ENCODE measurements around the gene CORO1A. TPM values are rescaled to one million over a fixed set of nuclear protein-coding genes. Genes with fewer than 3 reads are reported as not detected.

CORO1A gene
- total RNA-seq, 1 experiment from 2014 or later: 7.0 TPM

DNA sequence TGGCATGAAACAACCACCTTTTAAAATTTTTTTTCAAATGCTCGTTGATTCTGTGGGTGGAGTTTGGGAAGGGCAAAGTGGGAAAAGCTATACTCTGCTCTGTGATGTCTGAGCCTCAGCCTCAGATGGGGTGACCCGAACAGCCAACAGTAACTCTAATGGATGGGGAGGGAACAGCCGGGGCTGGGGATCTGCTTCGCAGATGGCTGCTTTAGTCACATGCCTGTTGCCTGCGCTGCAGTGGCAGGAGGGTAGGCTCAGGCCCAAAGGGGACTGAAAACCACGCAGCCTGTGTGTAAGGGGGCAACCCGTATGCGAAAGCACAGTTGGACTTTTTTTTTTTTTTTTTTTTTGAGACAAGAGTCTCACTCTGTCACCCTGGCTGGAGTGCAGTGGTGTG, 45.5 kb upstream of the CORO1A start:
- intact Hi-C loops (cut with micrococcal nuclease): no loop called here
- POLR2A ChIA-PET: no interaction called here
- no peak for ATAC-seq
- H3K36me3 ChIP-seq (ENCODE audit: control insufficient read depth in 1 of 2, insufficient read depth in 2 of 2, low read length in 2 of 2): no peaks in the 10 kb centered on the region
- no peaks in the 10 kb centered on the region for H3K9me2 ChIP-seq (ENCODE audit: insufficient read depth)
- H3K4me3 ChIP-seq (replicated peaks in 1 of 2; ENCODE audit: low read depth in 1 of 2, low read length in 2 of 2): no peak overlapping the region
- DNase-seq (ENCODE audit: low read depth, low spot score): no peak
- H3K27ac ChIP-seq (ENCODE audit: low read depth, low read length): no peak overlapping the region
- RAD21 ChIA-PET (ENCODE audit: low non-redundant PET in 1 of 2, low total read pairs in 2 of 2, uncharacterized antibody in 2 of 2, unreplicated experiment in 2 of 2): no interaction called here
- no peak overlapping the region for H3K4me2 ChIP-seq (ENCODE audit: low read length)
- BruUV-seq (replicated peaks): no TSS peak
- H3K27me3 ChIP-seq (ENCODE audit: insufficient read depth, low read length): no peaks in the 10 kb centered on the region
- H3K9me3 ChIP-seq (ENCODE audit: control insufficient read depth in 1 of 2, insufficient read depth in 1 of 2, low read depth in 1 of 2, low read length in 2 of 2): no peaks in the 10 kb centered on the region
- H4K20me1 ChIP-seq (ENCODE audit: insufficient read depth): no peaks in the 10 kb centered on the region
- TF ChIP-seq SP1 (IDR thresholded peaks at IDR 0.05; ENCODE audit: low read depth): no peak
- no peak for TF ChIP-seq EZH2phosphoT487 (IDR thresholded peaks at IDR 0.05; ENCODE audit: borderline replicate concordance)
- TF ChIP-seq, protein P1, sequence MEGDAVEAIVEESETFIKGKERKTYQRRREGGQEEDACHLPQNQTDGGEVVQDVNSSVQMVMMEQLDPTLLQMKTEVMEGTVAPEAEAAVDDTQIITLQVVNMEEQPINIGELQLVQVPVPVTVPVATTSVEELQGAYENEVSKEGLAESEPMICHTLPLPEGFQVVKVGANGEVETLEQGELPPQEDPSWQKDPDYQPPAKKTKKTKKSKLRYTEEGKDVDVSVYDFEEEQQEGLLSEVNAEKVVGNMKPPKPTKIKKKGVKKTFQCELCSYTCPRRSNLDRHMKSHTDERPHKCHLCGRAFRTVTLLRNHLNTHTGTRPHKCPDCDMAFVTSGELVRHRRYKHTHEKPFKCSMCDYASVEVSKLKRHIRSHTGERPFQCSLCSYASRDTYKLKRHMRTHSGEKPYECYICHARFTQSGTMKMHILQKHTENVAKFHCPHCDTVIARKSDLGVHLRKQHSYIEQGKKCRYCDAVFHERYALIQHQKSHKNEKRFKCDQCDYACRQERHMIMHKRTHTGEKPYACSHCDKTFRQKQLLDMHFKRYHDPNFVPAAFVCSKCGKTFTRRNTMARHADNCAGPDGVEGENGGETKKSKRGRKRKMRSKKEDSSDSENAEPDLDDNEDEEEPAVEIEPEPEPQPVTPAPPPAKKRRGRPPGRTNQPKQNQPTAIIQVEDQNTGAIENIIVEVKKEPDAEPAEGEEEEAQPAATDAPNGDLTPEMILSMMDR (IDR thresholded peaks at IDR 0.05 in 2 of 3, conservative IDR thresholded peaks at IDR 0.05 in 1 of 3; ENCODE audit: borderline replicate concordance in 1 of 3, insufficient read depth in 1 of 3, low read depth in 2 of 3, low read length in 2 of 3): no peak
- no peak for TF ChIP-seq TCF7L2 (IDR thresholded peaks at IDR 0.05; ENCODE audit: borderline replicate concordance, extremely low read depth, insufficient read depth, insufficient read length)
- TF ChIP-seq, protein P2, sequence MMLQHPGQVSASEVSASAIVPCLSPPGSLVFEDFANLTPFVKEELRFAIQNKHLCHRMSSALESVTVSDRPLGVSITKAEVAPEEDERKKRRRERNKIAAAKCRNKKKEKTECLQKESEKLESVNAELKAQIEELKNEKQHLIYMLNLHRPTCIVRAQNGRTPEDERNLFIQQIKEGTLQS (IDR thresholded peaks at IDR 0.05): no peak
- no peak overlapping the region for H2AFZ ChIP-seq (ENCODE audit: low read depth, low read length, poor library complexity, severe bottlenecking)
- CTCF ChIA-PET: no interaction called here
- H3K9ac ChIP-seq (ENCODE audit: low read length): no peak overlapping the region
- no peaks in the 10 kb centered on the region for H3K4me1 ChIP-seq (ENCODE audit: control insufficient read depth in 1 of 2, insufficient read depth in 2 of 2, low read length in 2 of 2)
- no peaks in the 10 kb centered on the region for H3K79me2 ChIP-seq (ENCODE audit: insufficient read depth, low read length)

DNA sequence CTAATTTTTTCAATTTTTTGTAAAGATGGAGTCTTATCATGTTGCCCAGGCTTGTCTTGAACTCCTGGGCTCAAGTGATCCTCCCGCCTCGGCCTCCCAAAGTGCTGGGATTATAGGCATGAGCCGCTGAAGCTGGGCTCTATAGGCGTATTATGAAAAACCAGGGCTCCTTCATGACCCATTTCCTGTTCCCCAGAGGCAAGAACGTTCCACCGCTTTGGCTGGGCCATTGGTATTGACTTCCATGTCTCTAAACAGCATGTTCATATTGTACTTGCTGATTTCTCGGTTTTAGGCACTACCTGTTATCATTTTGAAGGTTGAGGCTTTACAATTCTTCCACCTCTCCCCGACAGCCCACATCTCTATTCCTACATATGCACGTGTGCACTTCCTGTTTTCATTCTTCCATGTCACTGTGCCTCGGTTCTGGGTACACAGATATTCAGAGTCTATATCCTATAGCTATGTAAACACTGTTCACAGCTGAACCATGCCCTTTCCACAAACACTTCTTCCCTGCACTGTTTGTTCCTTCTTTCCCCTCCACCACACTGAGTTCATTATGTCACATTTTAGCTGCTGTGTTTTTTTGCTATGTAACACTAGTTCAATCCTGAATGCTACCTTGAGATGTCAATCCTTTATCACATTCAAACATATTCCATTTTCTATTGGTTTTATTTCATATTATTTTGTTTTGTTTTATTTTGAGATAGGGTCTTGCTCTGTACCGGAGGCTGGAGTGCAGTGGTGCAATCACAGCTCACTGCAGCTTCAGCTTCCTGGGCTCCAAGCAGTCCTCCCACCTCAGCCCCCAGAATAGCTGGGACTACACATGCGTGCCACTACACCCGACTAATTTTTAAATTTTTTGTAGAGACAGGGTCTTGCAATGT, 43.6 kb upstream of the CORO1A start:
- DNase-seq (ENCODE audit: low read depth, low spot score) (no peak), ATAC-seq (no peak)
- Histone ChIP-seq H3K4me1 (ENCODE audit: control insufficient read depth in 1 of 2, insufficient read depth in 2 of 2, low read length in 2 of 2) (no peaks in the 10 kb centered on the region), H3K4me2 (ENCODE audit: low read length) (no peak overlapping the region), H3K4me3 (replicated peaks in 1 of 2; ENCODE audit: low read depth in 1 of 2, low read length in 2 of 2) (no peak overlapping the region), H2AFZ (ENCODE audit: low read depth, low read length, poor library complexity, severe bottlenecking) (no peak overlapping the region), H3K27me3 (ENCODE audit: insufficient read depth, low read length) (no peaks in the 10 kb centered on the region), H3K79me2 (ENCODE audit: insufficient read depth, low read length) (no peaks in the 10 kb centered on the region), H3K9ac (ENCODE audit: low read length) (no peak overlapping the region), H3K9me2 (ENCODE audit: insufficient read depth) (no peaks in the 10 kb centered on the region), H4K20me1 (ENCODE audit: insufficient read depth) (no peaks in the 10 kb centered on the region), H3K36me3 (ENCODE audit: control insufficient read depth in 1 of 2, insufficient read depth in 2 of 2, low read length in 2 of 2) (no peaks in the 10 kb centered on the region), H3K9me3 (ENCODE audit: control insufficient read depth in 1 of 2, insufficient read depth in 1 of 2, low read depth in 1 of 2, low read length in 2 of 2) (no peaks in the 10 kb centered on the region), H3K27ac (ENCODE audit: low read depth, low read length) (no peak overlapping the region)
- POLR2A ChIA-PET: no interaction called here
- intact Hi-C loops (cut with micrococcal nuclease): no loop called here
- BruUV-seq (replicated peaks): no TSS peak
- CTCF ChIA-PET: no interaction called here
- RAD21 ChIA-PET (ENCODE audit: low non-redundant PET in 1 of 2, low total read pairs in 2 of 2, uncharacterized antibody in 2 of 2, unreplicated experiment in 2 of 2): no interaction called here
- TF ChIP-seq, protein P3, sequence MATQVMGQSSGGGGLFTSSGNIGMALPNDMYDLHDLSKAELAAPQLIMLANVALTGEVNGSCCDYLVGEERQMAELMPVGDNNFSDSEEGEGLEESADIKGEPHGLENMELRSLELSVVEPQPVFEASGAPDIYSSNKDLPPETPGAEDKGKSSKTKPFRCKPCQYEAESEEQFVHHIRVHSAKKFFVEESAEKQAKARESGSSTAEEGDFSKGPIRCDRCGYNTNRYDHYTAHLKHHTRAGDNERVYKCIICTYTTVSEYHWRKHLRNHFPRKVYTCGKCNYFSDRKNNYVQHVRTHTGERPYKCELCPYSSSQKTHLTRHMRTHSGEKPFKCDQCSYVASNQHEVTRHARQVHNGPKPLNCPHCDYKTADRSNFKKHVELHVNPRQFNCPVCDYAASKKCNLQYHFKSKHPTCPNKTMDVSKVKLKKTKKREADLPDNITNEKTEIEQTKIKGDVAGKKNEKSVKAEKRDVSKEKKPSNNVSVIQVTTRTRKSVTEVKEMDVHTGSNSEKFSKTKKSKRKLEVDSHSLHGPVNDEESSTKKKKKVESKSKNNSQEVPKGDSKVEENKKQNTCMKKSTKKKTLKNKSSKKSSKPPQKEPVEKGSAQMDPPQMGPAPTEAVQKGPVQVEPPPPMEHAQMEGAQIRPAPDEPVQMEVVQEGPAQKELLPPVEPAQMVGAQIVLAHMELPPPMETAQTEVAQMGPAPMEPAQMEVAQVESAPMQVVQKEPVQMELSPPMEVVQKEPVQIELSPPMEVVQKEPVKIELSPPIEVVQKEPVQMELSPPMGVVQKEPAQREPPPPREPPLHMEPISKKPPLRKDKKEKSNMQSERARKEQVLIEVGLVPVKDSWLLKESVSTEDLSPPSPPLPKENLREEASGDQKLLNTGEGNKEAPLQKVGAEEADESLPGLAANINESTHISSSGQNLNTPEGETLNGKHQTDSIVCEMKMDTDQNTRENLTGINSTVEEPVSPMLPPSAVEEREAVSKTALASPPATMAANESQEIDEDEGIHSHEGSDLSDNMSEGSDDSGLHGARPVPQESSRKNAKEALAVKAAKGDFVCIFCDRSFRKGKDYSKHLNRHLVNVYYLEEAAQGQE (IDR thresholded peaks at IDR 0.05; ENCODE audit: low read depth): no peak
- TF ChIP-seq EZH2phosphoT487 (IDR thresholded peaks at IDR 0.05; ENCODE audit: borderline replicate concordance) (no peak), JUND (IDR thresholded peaks at IDR 0.05) (no peak), ELF1 (IDR thresholded peaks at IDR 0.05; ENCODE audit: borderline replicate concordance, low read depth) (no peak), EZH2 (IDR thresholded peaks at IDR 0.05) (no peak)
- TF ChIP-seq, protein P4, sequence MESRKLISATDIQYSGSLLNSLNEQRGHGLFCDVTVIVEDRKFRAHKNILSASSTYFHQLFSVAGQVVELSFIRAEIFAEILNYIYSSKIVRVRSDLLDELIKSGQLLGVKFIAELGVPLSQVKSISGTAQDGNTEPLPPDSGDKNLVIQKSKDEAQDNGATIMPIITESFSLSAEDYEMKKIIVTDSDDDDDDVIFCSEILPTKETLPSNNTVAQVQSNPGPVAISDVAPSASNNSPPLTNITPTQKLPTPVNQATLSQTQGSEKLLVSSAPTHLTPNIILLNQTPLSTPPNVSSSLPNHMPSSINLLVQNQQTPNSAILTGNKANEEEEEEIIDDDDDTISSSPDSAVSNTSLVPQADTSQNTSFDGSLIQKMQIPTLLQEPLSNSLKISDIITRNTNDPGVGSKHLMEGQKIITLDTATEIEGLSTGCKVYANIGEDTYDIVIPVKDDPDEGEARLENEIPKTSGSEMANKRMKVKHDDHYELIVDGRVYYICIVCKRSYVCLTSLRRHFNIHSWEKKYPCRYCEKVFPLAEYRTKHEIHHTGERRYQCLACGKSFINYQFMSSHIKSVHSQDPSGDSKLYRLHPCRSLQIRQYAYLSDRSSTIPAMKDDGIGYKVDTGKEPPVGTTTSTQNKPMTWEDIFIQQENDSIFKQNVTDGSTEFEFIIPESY (IDR thresholded peaks at IDR 0.05; ENCODE audit: extremely low read depth, insufficient replicate concordance, low read length): no peak
